ENCODE measurements around the gene ANXA10. TPM values are rescaled to one million over a fixed set of nuclear protein-coding genes. Genes with fewer than 3 reads are reported as not detected.
A peak's percentile ranks its signal among the peaks of the same experiment; 100 is the strongest.

ANXA10 gene
- total and polyA plus RNA-seq, 2 of the 8 experiments (the other 6 are each of a cell fraction or from before 2014, with no cell fraction given) = not detected

DNA sequence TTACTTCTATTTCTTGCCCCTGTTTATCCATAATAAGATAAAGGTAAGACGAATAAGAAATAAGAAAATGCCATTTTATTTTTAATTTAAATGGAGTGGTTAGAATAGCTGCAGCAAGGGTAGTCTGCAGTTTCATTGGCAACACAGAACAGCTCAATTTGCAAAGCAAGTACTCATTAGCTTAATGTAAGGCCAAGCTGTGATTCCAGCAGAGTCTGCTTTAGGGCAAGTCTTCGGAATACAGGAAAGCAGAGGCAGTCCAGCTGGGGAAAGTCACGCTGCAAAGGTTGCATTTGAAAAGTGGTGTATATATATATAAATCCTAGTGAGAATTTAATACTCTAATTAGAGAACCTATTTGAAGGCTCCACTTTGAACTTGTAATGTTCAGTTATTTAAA lies 59.0 kb downstream of the ANXA10 start:
- Histone ChIP-seq H2BK120ac (replicated peaks; ENCODE audit: low read depth, low read length) (no peak overlapping the region), H3K79me2 (ENCODE audit: control insufficient read depth in 1 of 2, insufficient read depth in 2 of 2, low read length in 2 of 2) (no peaks in the 10 kb centered on the region), H3K4me2 (ENCODE audit: insufficient read depth in 1 of 2, low read depth in 2 of 2, low read length in 2 of 2) (peak overlapping the region; percentile 13 to 28; a peak in 2 of 4 replicates), H3K18ac (ENCODE audit: extremely low read depth, low read length) (no peak overlapping the region), H2BK20ac (ENCODE audit: low read length) (no peak overlapping the region), H3K36me3 (ENCODE audit: control insufficient read depth in 2 of 4, insufficient read depth in 4 of 4, low read length in 3 of 4) (no peaks in the 10 kb centered on the region), H3K4me1 (replicated peaks in 1 of 4; ENCODE audit: control insufficient read depth in 3 of 4, insufficient read depth in 4 of 4, low read length in 3 of 4) (peaks cover 7 to 15% (median 13%) of the 10 kb centered on the region in 4 experiments; a peak in 5 of 7 replicates), H3K27ac (ENCODE audit: low read depth, low read length) (no peak overlapping the region), H2AFZ (ENCODE audit: low read length) (no peak overlapping the region), H4K20me1 (replicated peaks in 1 of 2; ENCODE audit: control insufficient read depth in 1 of 2, insufficient read depth in 2 of 2, low read length in 2 of 2) (no peaks in the 10 kb centered on the region), H3K56ac (replicated peaks; ENCODE audit: insufficient read length, low read depth, low read length) (no peak overlapping the region), H3K27me3 (replicated peaks in 1 of 4; ENCODE audit: control insufficient read depth in 3 of 4, extremely low read depth in 1 of 4, insufficient read depth in 3 of 4, low read length in 3 of 4) (no peaks in the 10 kb centered on the region), H4K8ac (ENCODE audit: extremely low read depth, insufficient read depth, low read length) (no peak overlapping the region), H2BK12ac (ENCODE audit: low read depth, low read length) (no peak overlapping the region), H3K23ac (ENCODE audit: insufficient read length) (no peak overlapping the region), H3K9ac (replicated peaks in 1 of 4; ENCODE audit: extremely low read depth in 1 of 4, low read depth in 3 of 4, low read length in 3 of 4) (no peak overlapping the region), H2AK5ac (ENCODE audit: low read depth, low read length) (no peak overlapping the region), H3K9me3 (ENCODE audit: insufficient read depth in 2 of 2, low read depth in 1 of 2, low read length in 1 of 2) (no peaks in the 10 kb centered on the region), H2BK5ac (ENCODE audit: low read depth, low read length) (no peak overlapping the region), H3K14ac (ENCODE audit: insufficient read length) (no peak overlapping the region), H4K5ac (ENCODE audit: insufficient read length, low read depth, low read length) (no peak overlapping the region), H4K91ac (replicated peaks; ENCODE audit: insufficient read length, low read length) (no peak overlapping the region), H2BK15ac (ENCODE audit: low read length) (no peak overlapping the region), H3K4ac (replicated peaks; ENCODE audit: insufficient read length, low read depth, low read length) (no peak overlapping the region), H3K79me1 (ENCODE audit: low read depth, low read length) (no peaks in the 10 kb centered on the region), H3K23me2 (ENCODE audit: low read depth, low read length) (no peaks in the 10 kb centered on the region), H3K4me3 (ENCODE audit: extremely low read depth in 1 of 4, insufficient read depth in 2 of 4, low read depth in 3 of 4, low read length in 4 of 4) (no peak overlapping the region)
- ChIA-PET CTCF (ENCODE audit: partially characterized antibody) (interaction anchor here (0.6 kb wide), 1 partner anchor 175 kb away, joined by 3 read pairs; no protein-coding TSS in a partner anchor), POLR2A (ENCODE audit: partially characterized antibody) (no interaction called here)
- FAIRE-seq (no peak), DNase-seq (ENCODE audit: low read depth in 1 of 2, low spot score in 2 of 2) (no peak)
- no peak for TF ChIP-seq KDM5A (IDR thresholded peaks at IDR 0.05; ENCODE audit: low read length)
- no peak for TF ChIP-seq TCF12 (IDR thresholded peaks at IDR 0.05; ENCODE audit: low read depth, low read length)
- TF ChIP-seq KDM1A (IDR thresholded peaks at IDR 0.05; ENCODE audit: borderline replicate concordance, low read length) = no peak
- no peak for TF ChIP-seq NRF1 (IDR thresholded peaks at IDR 0.05; ENCODE audit: low read depth, low read length)
- TF ChIP-seq JUND (IDR thresholded peaks at IDR 0.05; ENCODE audit: low read length) = no peak
- TF ChIP-seq NANOG (IDR thresholded peaks at IDR 0.05; ENCODE audit: insufficient read depth, low read depth, low read length, poor library complexity, severe bottlenecking) = no peak
- TF ChIP-seq SAP30 (IDR thresholded peaks at IDR 0.05; ENCODE audit: insufficient read depth, insufficient replicate concordance, low read length) = no peak
- TF ChIP-seq, protein P1, sequence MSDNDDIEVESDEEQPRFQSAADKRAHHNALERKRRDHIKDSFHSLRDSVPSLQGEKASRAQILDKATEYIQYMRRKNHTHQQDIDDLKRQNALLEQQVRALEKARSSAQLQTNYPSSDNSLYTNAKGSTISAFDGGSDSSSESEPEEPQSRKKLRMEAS (IDR thresholded peaks at IDR 0.05) = no peak
- WGBS, 2 experiments (ENCODE audit: extremely low coverage in 1 of 2, insufficient coverage in 1 of 2, insufficient read length in 1 of 2, insufficient replicate concordance in 2 of 2, low coverage in 1 of 2, low lambda C conversion rate in 2 of 2, missing lambda C conversion rate in 1 of 2) = 24% methylated on average over 3 of the region's 3 CpGs; no CpG with 5 or more reads in 1 of the 2 experiments

All from H1 (cell line).